GM12892 (cell line): Measurements from ENCODE around the gene TRIM33.
A peak's percentile ranks its signal among the peaks of the same experiment; 100 is the strongest.
"Not testable (repeated sequence)": the region's sequence is repeated elsewhere in the genome, so short reads cannot be mapped to it uniquely, and the experiment has no call there.

Experiments
- DNase-seq: peaks from one replicate; pipeline ENCODE4 v3.0.0; 2011; ENCODE audit not compliant: insufficient read length
- FAIRE-seq: peaks from 2 replicates; lab custom pipeline; 2011; peaks lifted over from hg19 to GRCh38; lab: Jason Lieb, UNC
- POLR2A ChIP-seq: IDR thresholded peaks from 2 replicates; pipeline ENCODE4 v1.6.1; 2011; ENCODE audit warnings: low read depth, low read length, control low read depth
- POLR2AphosphoS5 ChIP-seq: IDR thresholded peaks from 2 replicates; pipeline ENCODE4 v1.6.1; 2011; ENCODE audit warnings: low read depth, low read length, control low read depth
- TAF1 ChIP-seq: IDR thresholded peaks from 2 replicates; pipeline ENCODE4 v1.6.1; 2011; ENCODE audit warnings: low read depth, mild to moderate bottlenecking, control low read depth, low read length, borderline replicate concordance

Gene TRIM33

DNA sequence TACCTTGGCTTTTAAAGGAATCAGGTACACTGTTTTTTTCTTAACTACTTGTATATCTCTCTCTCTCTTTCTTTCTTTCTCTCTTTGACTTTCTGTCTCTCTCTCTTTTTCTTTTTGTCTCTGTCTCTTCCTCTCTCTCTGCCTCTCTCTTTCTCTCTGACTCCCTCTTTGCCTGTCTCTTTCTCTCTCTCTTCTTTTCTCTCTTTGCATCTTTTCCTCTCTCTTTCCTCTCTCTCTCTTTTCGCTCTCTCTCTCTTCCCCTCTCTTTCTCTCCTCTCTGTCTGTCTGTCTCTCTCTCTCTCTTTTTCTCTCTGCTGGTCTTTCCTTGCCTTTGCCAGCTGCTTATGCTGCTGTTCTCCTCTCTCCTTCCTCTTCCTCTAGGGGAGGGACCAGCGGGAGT, 143.2 kb downstream of the TRIM33 start:
- FAIRE-seq (no peak), DNase-seq (no peak)
- no peak for TF ChIP-seq TAF1
- no peak for TF ChIP-seq POLR2AphosphoS5
- no peak for TF ChIP-seq POLR2A

DNA sequence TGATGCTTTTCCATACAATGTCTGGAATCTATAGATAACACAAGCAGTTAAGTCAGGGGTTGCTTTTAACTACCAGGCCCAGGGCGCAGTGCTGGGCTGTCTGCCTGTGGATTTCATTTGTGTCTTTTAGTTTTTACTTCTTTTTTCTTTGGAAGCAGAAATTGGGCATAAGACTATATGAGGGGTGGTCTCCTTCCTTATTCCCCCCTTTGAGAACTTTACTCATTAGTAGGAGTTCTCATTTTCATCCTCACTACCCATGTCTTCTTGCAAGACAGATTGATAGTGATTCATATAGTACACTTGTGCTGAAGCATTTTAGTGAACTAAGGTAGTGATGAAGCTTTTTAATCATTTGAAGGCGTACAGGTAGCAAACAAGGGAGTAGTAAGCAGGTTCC, 147.8 kb downstream of the TRIM33 start:
- not testable (repeated sequence) for DNase-seq, FAIRE-seq

DNA sequence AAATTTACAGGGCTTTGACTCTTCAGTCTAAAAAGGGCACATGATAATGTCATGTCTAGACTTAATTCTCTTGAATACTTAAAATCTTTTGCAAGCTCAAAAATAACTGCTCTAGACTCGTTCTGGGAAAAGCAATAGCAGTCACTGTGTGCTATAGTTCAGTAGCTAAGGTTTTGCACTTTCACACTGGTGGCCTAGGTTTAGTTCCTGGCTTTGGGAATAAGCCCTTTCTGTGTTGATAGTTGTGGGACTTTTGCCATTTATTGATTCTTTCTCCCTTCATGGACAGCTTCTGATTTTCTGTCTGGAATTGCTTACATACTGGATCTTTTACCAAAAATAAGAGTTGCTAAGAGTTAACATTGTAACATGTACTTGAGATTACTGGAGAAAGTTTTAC, 151.2 kb downstream of the TRIM33 start:
- DNase-seq, result no peak
- TF ChIP-seq POLR2AphosphoS5 (no peak), TAF1 (no peak), POLR2A (no peak)
- no peak for FAIRE-seq

DNA sequence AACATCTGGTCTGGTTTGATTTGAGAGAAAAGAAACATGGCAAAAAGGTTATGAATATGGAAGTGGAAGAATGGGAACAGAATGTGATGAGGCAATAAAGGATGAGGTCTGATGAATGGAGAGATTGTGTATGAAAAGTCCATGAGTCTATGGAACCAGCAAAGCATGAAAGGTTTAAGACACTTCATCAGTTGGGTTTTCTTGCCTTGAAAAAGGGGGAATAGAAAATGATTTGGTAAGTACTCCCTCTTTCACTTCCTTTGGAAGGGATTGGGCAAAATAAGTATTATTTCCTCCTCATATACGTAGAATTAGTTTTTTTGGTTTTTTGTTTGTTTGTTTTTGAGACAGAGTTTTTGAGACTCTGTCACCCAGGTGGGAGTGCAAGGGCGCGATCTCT, 155.8 kb downstream of the TRIM33 start:
- TF ChIP-seq TAF1, result no peak
- TF ChIP-seq POLR2A, result no peak
- no peak for TF ChIP-seq POLR2AphosphoS5
- DNase-seq (no peak), FAIRE-seq (no peak)

DNA sequence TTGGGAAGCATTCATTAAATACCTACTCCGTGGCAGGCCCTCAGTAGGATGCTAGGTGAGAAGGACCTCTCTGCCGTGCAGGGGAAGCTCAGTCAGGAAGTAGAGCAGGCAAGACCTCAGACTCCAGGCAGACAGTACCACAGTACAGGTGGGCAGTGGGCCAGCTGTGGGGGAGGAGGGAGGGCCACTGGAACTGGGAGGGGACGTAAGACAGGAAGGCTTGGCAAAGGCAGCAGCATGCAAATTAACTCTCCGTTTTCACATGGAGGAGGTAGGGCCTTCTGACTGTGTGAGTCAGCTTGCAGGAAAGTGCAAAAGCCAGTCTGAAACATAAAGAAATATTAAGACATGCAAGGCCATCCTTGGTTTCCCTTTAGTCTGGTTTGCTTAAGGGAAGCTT, 157.7 kb downstream of the TRIM33 start:
- DNase-seq, result no peak
- no peak for TF ChIP-seq POLR2AphosphoS5
- no peak for TF ChIP-seq POLR2A
- TF ChIP-seq TAF1, result no peak
- no peak for FAIRE-seq

DNA sequence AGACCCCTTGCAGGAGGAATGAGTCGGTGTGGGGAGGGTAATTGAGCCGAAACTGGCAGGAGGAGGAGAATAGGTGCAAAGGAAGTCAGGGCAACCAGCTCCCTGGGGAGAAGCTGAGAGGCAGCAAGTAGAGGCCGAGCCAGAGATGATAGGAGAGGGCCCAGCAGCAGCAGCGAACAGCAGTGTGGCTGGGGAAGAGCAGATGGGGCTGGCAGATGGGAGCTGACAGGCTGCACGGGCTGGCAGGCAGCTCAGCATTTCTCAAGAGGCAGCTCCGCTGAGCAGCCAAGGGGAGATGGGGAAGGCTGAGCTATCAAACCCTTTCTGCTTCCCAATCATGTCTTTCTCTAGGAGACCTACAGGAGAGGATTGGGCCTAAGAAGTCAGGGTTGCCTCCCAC, 158.2 kb downstream of the TRIM33 start:
- DNase-seq (no peak), FAIRE-seq (no peak)
- TF ChIP-seq POLR2AphosphoS5, result no peak
- TF ChIP-seq TAF1, result no peak
- no peak for TF ChIP-seq POLR2A

DNA sequence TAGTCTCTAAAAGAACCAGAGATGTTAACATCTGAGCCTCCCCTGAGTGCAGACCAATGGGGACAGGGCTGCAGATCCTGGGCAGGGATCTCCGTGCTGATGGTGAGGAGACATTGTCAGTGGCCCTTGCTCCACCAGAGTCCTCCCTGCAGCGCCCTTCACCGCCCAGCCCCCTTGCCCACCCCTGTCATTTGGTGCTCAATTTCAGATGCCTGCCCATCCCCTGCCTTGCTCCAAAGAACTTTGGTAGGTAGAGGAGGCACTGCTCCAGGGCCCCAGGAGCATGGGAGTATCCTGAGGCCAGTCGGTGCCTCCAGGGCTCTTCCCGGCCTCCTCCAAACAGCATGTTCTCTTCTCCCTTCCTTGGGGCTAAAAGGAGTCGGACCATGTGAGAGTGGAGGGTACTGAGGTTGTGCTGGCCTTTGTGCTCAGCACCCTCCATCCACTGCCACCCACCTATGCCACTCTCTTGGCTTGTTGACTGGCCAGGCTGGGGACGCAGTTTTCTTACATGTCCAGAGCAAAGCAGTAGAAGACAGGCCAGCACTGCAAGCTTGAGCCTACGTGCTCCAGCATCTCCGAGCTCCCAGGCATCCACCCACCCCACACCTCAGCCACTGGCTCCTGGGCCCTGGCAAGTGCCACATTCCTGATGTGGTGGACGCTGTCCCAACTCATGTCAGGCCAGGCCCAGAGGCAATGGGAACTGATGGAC, 160.1 kb downstream of the TRIM33 start:
- DNase-seq, result no peak
- TF ChIP-seq POLR2AphosphoS5 (no peak), TAF1 (no peak), POLR2A (no peak)
- FAIRE-seq, result no peak

DNA sequence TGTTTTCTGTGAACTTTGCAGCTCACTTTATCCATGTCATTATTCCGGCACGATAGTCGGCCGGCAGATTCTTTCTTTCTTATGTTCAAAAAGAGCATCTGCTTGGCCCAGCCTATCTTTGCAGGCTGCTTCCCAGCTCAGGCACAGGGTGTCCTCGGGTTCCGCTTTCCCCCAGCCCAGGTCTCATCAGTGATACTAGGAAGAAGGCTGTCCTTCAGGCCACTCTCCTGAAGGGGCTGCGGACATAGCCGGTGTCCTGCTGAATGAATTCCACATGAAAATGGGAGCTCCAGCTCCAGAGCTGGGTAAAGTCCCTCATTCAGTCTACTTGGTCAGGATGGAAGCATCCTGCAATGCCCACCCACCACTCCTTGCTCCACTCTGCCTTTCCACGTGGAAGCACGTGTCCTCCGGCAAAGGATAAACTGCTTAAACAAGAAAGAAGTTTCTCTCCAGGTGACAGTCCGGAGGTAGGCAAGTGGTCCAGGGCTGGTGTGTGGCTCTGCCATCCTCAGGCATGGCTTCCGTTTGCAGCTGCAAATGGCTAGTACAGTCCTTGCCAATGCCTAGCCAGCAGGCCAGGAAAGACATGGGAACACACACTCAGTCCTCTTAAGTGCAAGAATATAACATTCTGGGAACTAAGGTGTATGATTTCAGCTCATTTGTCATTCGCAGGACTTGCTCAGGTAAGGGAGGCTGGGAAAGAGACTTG, 161.0 kb downstream of the TRIM33 start:
- DNase-seq (no peak), FAIRE-seq (no peak)
- TF ChIP-seq POLR2A (no peak), POLR2AphosphoS5 (no peak), TAF1 (no peak)

DNA sequence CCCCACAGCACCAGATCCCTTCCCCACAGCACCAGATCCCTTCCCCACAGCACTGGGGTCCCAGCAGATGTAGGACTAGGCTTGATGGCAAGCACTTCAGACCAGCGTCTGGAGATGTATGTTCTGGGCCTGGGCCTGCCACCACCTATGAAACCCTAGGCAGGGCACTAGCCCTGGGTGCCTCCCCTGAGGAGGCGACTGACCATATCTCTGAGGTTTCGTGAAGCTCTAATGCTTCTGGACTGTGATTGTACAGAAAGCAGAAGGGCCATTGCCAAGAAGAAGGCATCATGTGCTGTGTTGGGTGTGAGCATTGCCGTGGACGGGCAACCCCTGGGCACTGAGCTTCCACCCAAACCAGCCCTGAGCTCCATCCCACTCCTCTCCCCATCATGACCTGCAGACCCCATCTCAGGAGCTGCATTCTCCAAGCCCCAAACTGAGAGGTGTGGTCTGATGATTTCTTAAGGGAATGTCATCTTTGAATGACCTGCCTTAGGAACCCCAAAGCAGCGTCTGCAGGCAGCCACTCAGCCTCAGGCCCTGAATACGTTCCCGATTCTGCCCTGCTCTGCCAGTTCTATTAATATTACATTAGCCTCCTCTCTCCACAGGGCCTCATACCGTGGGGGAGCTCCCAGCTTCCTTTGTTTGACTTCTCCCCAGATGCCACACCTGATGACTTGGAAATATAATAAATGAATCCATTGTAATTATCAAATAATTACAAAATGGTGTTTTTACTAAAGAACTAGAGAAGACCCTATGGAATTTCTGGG, 163.4 kb downstream of the TRIM33 start:
- DNase-seq (no peak), FAIRE-seq (no peak)
- TF ChIP-seq POLR2AphosphoS5, result no peak
- TF ChIP-seq TAF1, result no peak

DNA sequence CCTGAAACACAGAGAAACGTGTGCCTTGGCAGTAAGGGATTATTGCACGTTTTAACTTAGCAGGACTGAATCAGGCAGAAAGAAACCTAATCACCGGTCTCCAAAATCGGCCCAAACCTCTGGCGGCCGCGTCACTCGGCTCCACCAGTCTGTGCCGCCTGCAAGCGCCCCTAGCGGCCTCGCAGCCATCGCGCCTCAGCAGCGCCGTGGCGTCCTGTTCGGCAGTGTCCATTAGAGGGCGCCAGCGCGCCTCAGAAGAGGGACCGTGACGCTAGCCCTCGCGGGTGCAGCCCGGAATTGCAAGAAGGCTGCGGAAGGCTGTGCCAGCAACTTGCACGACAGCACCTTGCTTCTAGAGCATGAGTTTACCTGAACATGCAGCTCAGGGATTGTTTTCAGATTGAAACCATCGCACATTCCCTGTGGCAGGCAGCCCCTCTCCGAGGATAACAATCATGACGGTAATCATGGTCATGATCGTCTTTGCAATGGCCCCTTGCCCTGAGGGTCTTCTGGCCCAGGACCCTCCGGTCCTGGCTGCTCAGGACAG, 164.4 kb downstream of the TRIM33 start:
- FAIRE-seq, result peak; percentile 85
- TF ChIP-seq POLR2AphosphoS5, result no peak
- TF ChIP-seq POLR2A, result no peak
- TF ChIP-seq TAF1, result no peak

DNA sequence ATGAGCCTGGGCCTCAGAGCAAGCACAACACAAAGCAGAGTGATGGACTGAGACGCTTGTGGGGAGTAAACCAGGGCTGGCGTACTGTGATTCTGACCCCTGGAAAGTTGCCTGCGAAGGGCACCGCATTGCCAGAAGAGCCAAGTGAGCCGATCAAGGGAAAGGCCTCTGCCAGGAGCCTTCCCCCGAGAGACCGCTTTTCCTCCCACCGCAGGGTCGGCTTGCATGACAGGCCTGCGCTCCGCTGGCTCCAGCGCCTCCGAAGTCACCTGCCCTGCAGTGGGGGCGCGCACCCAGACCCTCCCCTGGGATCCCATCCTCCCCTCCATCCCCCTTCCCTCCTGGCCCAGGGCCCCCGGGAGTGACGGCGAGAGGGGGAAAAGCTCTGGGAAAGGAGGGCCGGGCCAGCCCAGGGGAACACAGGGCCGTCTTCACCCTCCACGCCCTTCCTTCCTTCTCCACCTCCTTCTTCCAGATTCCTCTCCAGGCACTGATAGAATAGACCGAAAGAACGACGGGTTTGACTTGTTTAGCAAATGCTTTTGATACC, 165.0 kb downstream of the TRIM33 start:
- TF ChIP-seq TAF1, result no peak
- no peak for TF ChIP-seq POLR2A
- TF ChIP-seq POLR2AphosphoS5, result no peak
- peak; percentile 30 for DNase-seq
- FAIRE-seq, result no peak

More for the DNA sequence above, 164.4 kb downstream of the TRIM33 start:
- DNase-seq, result peak; percentile 91
